Measurements from ENCODE around the gene TNNI3K. TPM values are rescaled to one million over a fixed set of nuclear protein-coding genes. Genes with fewer than 3 reads are reported as not detected.

Gene TNNI3K
- total and polyA plus RNA-seq, 2 of the 8 experiments (the other 6 are each of a cell fraction or from before 2014, with no cell fraction given) = 0.41 to 0.48 TPM

- TF ChIP-seq NANOG (IDR thresholded peaks at IDR 0.05; ENCODE audit: insufficient read depth, low read depth, low read length, poor library complexity, severe bottlenecking) = no peak
- TF ChIP-seq RFX5 (IDR thresholded peaks at IDR 0.05; ENCODE audit: borderline replicate concordance, low read depth, low read length) = no peak
- TF ChIP-seq E2F6 (IDR thresholded peaks at IDR 0.05) = no peak
Observed at GRCh38 chr1:74517599-74518051, 282.4 kb downstream of the TNNI3K start (continued).

All from H1 (cell line).